Measurements from ENCODE around the gene CD99L2. TPM values are rescaled to one million over a fixed set of nuclear protein-coding genes. Genes with fewer than 3 reads are reported as not detected.

Gene CD99L2
- total RNA-seq, 2 experiments from 2014 or later: 5.9 to 12.3 TPM

GRCh38 chrX:150763303-150763797 is 135.1 kb downstream of the CD99L2 start:
- CTCF ChIA-PET (ENCODE audit: unreplicated experiment): no interaction called here
- H3K79me2 ChIP-seq (ENCODE audit: insufficient read depth, low read depth, low read length): no peaks in the 10 kb centered on the region
- no peak for TF ChIP-seq EZH2phosphoT487 (IDR thresholded peaks at IDR 0.05; ENCODE audit: borderline replicate concordance, low read depth, low read length)
- TF ChIP-seq, protein P1, sequence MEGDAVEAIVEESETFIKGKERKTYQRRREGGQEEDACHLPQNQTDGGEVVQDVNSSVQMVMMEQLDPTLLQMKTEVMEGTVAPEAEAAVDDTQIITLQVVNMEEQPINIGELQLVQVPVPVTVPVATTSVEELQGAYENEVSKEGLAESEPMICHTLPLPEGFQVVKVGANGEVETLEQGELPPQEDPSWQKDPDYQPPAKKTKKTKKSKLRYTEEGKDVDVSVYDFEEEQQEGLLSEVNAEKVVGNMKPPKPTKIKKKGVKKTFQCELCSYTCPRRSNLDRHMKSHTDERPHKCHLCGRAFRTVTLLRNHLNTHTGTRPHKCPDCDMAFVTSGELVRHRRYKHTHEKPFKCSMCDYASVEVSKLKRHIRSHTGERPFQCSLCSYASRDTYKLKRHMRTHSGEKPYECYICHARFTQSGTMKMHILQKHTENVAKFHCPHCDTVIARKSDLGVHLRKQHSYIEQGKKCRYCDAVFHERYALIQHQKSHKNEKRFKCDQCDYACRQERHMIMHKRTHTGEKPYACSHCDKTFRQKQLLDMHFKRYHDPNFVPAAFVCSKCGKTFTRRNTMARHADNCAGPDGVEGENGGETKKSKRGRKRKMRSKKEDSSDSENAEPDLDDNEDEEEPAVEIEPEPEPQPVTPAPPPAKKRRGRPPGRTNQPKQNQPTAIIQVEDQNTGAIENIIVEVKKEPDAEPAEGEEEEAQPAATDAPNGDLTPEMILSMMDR (conservative IDR thresholded peaks at IDR 0.05; ENCODE audit: low read length): no peak
- H3K4me1 ChIP-seq (ENCODE audit: insufficient read depth, low read length, poor library complexity, severe bottlenecking): no peaks in the 10 kb centered on the region
- H3K4me3 ChIP-seq (ENCODE audit: low read depth, low read length, poor library complexity, severe bottlenecking): no peak overlapping the region
- intact Hi-C loops (cut with micrococcal nuclease; ENCODE audit: unreplicated experiment): no loop called here
- no peak overlapping the region for H3K4me2 ChIP-seq (ENCODE audit: low read length)
- H3K27ac ChIP-seq (ENCODE audit: low read depth, low read length, poor library complexity, severe bottlenecking): no peak overlapping the region
- no peaks in the 10 kb centered on the region for H3K9me3 ChIP-seq (ENCODE audit: low read length)
- DNase-seq (ENCODE audit: low spot score): no peak
- POLR2A ChIA-PET: interaction anchor here (0.7 to 0.9 kb wide), 2 partner anchors 20 to 87 kb away, joined by 3 read pairs; no protein-coding TSS in a partner anchor
- H2AFZ ChIP-seq (ENCODE audit: low read length): no peak overlapping the region
- no peaks in the 10 kb centered on the region for H4K20me1 ChIP-seq (ENCODE audit: insufficient read depth, low read length)
- no peaks in the 10 kb centered on the region for H3K9me2 ChIP-seq (ENCODE audit: insufficient read depth, low read length)
- H3K36me3 ChIP-seq (ENCODE audit: insufficient read depth, low read length): peaks cover 10% of the 10 kb centered on the region; the same call in 1 of the 2 replicates
- BruUV-seq (replicated peaks): no TSS peak

DNA sequence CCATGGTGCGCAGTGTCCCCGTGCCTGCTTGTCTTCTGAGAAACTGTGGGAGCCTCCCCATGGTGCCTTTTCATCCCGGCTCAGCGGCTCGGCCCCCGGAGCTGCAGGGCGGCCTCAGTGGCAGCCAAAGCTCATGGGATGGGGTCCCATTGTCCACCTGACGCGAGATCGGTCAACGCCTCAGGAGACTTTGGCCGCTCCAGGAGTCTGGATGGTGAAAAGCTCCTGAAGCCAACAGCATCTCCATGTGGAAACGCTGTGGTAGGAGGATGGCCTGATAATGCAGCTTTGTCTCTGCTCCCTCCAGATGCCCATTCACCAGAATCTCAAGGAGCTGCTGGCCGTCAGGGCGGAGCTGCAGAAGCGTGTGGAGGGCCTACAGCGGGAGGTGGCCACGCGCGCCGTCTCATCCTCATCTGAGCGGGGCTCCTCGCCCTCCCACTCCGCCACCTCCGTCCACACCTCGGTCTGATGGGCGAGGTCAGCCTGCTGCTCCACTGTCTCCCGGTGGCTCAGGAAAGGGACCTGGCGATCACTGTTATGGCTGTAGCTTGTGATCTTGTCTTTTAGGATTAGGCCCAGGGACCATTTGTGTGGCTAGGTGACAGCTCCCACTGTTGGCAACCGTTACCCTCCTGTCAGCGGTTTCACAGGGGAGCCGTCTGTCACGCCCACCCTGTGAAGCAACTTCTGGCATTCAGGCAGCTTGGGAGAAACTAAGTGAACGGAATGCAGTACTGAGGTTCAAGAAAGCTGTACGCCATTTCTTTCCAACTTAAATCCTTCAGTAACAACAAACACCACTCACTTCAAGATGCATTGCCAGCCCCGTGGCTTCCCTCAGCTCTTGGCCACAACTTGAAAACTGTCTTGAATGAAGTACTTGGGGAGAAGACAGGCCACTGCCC is 136.0 kb downstream of the CD99L2 start:
- no TSS peak for BruUV-seq (replicated peaks)
- TF ChIP-seq, protein P1 (conservative IDR thresholded peaks at IDR 0.05; ENCODE audit: low read length): no peak
- TF ChIP-seq EZH2phosphoT487 (IDR thresholded peaks at IDR 0.05; ENCODE audit: borderline replicate concordance, low read depth, low read length): no peak
- DNase-seq (ENCODE audit: low spot score): no peak
- Histone ChIP-seq H3K4me2 (ENCODE audit: low read length) (no peak overlapping the region), H4K20me1 (ENCODE audit: insufficient read depth, low read length) (no peaks in the 10 kb centered on the region), H3K4me1 (ENCODE audit: insufficient read depth, low read length, poor library complexity, severe bottlenecking) (no peaks in the 10 kb centered on the region), H3K9me3 (ENCODE audit: low read length) (no peaks in the 10 kb centered on the region), H3K79me2 (ENCODE audit: insufficient read depth, low read depth, low read length) (no peaks in the 10 kb centered on the region), H3K9me2 (ENCODE audit: insufficient read depth, low read length) (no peaks in the 10 kb centered on the region), H3K36me3 (ENCODE audit: insufficient read depth, low read length) (peaks cover 15% of the 10 kb centered on the region), H2AFZ (ENCODE audit: low read length) (no peak overlapping the region), H3K27ac (ENCODE audit: low read depth, low read length, poor library complexity, severe bottlenecking) (no peak overlapping the region), H3K4me3 (ENCODE audit: low read depth, low read length, poor library complexity, severe bottlenecking) (no peak overlapping the region)
- CTCF ChIA-PET (ENCODE audit: unreplicated experiment): no interaction called here
- intact Hi-C loops (cut with micrococcal nuclease; ENCODE audit: unreplicated experiment): no loop called here
- POLR2A ChIA-PET: interaction anchor here (0.7 kb wide), 1 partner anchor 20 kb away, joined by 3 read pairs; no protein-coding TSS in a partner anchor

DNA sequence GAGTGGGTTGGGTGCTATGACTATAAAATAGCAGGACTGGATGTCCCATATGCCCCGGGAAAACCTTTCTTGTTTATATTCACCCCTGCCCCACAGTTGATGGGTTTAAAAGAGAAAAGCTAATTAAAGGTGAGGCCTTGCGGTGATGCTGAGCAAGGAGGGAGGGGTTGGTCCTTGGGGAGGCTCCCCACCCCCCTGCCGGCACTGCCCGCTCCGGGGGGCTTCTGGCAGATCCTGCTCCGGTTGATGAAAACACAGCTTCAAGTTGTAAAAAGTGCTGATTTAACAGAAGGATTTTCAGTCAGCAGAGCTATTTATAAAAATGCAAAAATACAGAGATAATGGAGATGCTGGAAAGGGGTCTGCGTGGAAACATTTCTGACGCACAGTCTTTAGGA is 136.7 kb downstream of the CD99L2 start:
- no peak overlapping the region for H3K27ac ChIP-seq (ENCODE audit: low read depth, low read length, poor library complexity, severe bottlenecking)
- no peaks in the 10 kb centered on the region for H3K9me2 ChIP-seq (ENCODE audit: insufficient read depth, low read length)
- no peaks in the 10 kb centered on the region for H3K4me1 ChIP-seq (ENCODE audit: insufficient read depth, low read length, poor library complexity, severe bottlenecking)
- H4K20me1 ChIP-seq (ENCODE audit: insufficient read depth, low read length): no peaks in the 10 kb centered on the region
- ChIA-PET CTCF (ENCODE audit: unreplicated experiment) (no interaction called here), POLR2A (no interaction called here)
- TF ChIP-seq EZH2phosphoT487 (IDR thresholded peaks at IDR 0.05; ENCODE audit: borderline replicate concordance, low read depth, low read length): no peak
- no peaks in the 10 kb centered on the region for H3K79me2 ChIP-seq (ENCODE audit: insufficient read depth, low read depth, low read length)
- no peak for DNase-seq (ENCODE audit: low spot score)
- H3K4me2 ChIP-seq (ENCODE audit: low read length): no peak overlapping the region
- no peak overlapping the region for H3K4me3 ChIP-seq (ENCODE audit: low read depth, low read length, poor library complexity, severe bottlenecking)
- peaks cover 18% of the 10 kb centered on the region for H3K36me3 ChIP-seq (ENCODE audit: insufficient read depth, low read length)
- H3K9me3 ChIP-seq (ENCODE audit: low read length): no peaks in the 10 kb centered on the region
- no peak overlapping the region for H2AFZ ChIP-seq (ENCODE audit: low read length)
- BruUV-seq (replicated peaks): no TSS peak
- intact Hi-C loops (cut with micrococcal nuclease; ENCODE audit: unreplicated experiment): no loop called here

All from OCI-LY7 (cell line).